Urothelium cell line (cell line): ENCODE measurements around the gene ECI2.
"Not testable (repeated sequence)": the region's sequence is repeated elsewhere in the genome, so short reads cannot be mapped to it uniquely, and the experiment has no call there.

Source experiments
- DNase-seq: peaks from one replicate; pipeline ENCODE4 v3.0.0; 2011; ENCODE audit warnings: low spot score, mixed read lengths
- FAIRE-seq: peaks from 2 replicates; lab custom pipeline; 2011; peaks lifted over from hg19 to GRCh38; lab: Jason Lieb, UNC

Gene ECI2

DNA sequence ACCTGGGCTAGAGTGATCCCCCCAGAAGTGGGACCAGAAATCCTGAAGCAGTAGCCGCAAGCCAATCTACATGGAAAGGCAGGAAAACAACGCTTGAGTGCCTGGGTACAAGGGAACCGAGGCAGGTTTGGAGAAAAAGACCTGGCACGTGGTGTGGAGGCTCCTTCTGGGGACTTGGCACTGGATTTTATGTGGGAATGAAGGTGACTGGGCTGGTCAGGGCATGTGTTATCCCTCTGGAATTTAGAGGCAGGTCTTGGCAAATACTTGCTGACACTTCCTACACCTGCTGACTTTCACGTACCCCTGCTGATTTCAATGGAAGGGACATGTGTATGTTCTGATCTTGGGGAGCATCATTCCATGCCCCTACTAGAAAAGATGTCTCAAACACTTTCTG lies 31.4 kb downstream of the ECI2 start:
- FAIRE-seq: no peak

DNA sequence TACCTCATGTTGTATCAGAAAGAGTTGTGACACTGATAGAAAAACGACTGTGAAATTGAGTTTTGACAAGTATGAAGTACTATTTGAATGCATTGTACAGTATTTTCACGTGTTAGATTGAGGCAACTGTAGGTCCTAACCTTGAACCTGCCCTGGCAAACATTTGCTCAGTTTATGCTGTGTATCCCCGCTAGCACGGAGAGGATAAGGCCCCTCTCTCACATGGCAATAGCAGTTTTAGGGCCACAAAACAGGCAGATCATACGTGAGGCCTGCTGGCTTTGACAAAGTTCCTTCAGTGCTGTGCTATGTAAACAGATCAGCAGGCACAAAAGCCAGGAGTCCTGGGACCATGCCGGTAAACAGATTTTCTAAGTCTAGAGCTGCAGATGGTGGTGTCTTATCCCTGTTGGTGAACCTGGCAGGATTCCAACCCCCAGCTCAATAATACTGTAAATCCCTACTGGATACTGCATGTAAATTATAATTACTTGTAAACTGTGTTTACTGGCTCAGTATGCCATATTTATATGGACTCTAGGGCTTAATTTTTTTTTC lies 32.6 kb downstream of the ECI2 start:
- DNase-seq (no peak), FAIRE-seq (no peak)

More for the DNA sequence above, 31.4 kb downstream of the ECI2 start:
- peak; percentile 68 for DNase-seq

DNA sequence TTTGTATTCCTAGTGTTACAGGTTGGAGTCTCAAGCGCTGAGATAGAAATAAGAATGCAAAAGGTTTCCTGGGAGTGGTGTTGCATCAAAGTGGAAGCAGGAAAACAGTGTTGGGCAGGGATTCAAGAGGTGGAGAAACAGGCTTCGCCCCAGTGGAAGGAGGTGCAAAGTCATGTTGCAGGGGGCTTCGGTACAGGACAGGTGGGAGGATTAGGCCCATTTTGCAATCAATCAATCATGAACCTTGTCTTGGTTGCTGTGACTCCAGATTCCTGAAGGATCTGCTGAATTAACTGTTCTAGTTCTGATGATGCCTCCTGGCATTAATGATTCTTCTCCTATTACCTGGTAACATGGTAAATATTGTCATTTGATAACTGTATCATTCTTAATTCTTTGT lies 34.1 kb downstream of the ECI2 start:
- DNase-seq (no peak), FAIRE-seq (no peak)

DNA sequence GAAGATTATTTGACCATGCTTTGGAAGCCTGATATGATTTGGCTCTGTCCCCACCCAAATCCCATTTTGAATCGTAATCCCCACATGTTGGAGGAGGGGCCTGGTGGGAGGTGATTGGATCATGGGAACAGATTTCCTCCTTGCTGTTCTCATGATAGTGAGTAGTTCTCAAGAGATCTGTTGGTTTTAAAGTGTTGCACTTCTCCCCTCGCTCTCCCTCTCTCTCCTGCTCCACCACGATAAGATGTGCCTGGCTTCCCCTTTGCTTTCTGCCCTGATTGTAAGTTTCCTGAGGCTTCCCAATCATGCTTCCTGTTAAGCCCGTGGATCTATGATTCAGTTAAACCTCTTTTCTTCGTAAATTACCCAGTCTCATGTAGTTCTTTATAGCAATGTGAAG lies 34.7 kb downstream of the ECI2 start:
- FAIRE-seq (no peak), DNase-seq (no peak)

- DNase-seq (no peak), FAIRE-seq (no peak)
Measured at GRCh38 chr6:4093288-4093687, 42.1 kb downstream of the ECI2 start.

DNA sequence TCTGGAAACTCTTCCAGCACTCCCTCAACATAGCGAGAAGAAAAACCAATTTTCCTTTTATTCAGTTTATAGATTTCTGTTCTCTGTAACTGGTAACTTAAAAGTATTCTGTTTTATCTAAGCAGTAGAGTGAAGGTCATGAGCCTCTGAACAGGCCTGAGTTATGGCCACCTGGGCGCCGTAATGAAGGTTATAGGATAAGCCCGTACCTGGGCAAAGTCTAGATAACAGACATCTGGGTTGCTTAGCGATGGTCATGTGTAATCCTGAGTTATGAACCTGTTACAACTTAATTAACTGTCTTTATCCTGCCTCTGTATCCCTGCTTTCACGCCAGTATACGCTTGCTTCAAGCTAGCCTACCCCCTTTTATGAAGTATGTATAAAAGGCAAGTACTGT lies 43.4 kb downstream of the ECI2 start:
- no peak for DNase-seq

DNA sequence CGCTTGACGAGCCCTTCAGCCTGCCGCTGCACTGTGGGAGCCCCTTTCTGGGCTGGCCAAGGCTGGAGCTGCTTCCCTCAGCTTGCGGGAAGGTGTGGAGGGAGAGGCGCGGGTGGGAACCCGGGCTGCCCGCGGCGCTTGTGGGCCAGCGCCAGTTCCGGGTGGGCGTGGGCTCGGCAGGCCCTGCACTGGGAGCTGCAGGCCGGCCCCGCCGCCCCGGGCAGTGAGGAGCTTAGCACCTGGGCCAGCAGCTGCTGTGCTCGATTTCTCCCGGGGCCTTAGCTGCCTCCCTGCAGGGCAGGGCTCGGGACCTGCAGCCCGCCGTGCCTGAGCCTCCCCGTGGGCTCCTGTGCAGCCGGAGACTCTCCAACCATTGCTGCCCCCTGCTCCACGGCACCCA lies 45.3 kb downstream of the ECI2 start:
- not testable (repeated sequence) for FAIRE-seq

More for the DNA sequence above, 43.4 kb downstream of the ECI2 start:
- FAIRE-seq: no peak

GRCh38 chr6:4088704-4089103 lies 46.7 kb downstream of the ECI2 start:
- DNase-seq (no peak), FAIRE-seq (no peak)

More for the DNA sequence above, 45.3 kb downstream of the ECI2 start:
- DNase-seq: not testable (repeated sequence)

GRCh38 chr6:4085332-4085700 lies 50.1 kb downstream of the ECI2 start:
- DNase-seq (no peak), FAIRE-seq (no peak)

GRCh38 chr6:4084444-4085331 lies 50.7 kb downstream of the ECI2 start:
- no peak for FAIRE-seq
- DNase-seq: no peak

DNA sequence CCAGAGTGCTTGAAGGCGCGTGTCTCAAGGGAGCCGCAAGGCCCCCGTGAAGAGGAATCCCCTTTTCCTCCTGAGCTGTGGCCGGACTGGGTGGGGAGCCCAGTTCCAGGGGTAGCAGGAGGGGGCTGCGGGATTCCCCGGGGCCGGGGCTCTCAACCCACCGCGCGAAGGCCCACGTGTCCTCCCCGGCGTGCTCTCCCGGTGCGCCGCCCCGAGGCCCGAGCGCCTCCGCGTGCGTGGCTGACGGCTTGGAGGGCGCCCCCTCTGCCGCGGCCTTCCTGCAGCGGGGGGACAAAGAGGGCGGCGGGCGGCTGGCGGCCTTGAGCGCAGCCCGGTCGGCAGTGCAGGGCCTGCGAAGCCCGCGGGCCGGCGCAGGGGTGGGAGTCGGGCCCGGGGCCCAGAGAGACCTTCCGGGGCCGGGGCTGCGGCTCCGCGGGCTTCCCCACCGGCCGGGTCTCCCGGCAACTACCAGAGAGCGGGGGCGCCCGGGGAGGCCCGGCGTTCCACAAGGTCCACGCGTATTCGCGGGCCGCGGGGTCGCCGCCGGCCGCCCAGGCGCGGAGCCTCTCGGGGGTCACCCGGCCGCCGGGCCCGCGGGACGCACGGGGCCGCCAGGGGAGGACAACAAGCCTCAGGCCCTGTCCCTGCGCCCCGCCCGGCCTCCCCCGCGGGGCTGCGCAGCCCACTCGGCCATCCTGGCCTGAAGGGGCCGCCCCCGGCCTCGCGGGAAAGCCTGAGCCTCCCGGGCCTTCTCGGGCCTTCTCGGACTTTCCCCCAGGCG lies 56.5 kb downstream of the ECI2 start, which contains the start of gene FAM217A:
FAM217A (minus strand) TSS at position 447 of the 781 bp plus-strand sequence. CDS start 1,723 bp downstream, outside the sequence.
- no peak for DNase-seq
- no peak for FAIRE-seq

DNA sequence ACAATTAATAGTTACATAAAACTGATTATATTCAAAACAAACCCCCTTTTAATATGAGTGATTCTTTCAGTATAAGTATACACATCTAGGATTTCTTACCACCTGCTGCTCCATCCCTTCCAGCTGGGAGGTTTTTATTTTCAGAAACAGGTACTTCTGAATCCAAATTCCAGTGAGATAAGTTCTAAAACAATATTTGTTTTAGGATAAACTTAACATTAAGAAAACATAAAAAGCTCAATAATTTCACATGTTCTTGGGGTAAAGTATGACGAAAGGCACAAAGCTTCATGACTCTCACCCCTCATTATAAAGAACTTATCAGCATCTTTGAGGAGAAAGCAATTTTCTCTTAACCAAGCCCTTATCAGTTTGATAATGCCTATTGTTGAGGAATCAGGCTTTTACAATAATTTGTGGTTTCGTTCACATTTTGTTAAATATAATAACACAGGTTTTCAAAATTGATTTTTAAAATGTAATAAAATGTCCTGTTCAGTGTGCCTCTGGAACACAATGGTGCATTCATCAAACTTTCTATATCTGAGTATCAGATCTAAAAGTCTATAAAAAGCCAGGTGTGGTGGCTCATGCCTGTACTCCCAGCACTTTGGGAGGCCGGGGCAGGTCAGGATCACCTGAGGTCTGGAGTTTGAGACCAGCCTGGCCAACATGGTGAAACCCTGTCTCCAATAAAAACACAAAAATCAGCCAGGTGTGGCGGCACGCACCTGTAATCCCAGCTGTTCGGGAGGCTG lies 60.7 kb downstream of the ECI2 start:
- DNase-seq: no peak
- FAIRE-seq: no peak

DNA sequence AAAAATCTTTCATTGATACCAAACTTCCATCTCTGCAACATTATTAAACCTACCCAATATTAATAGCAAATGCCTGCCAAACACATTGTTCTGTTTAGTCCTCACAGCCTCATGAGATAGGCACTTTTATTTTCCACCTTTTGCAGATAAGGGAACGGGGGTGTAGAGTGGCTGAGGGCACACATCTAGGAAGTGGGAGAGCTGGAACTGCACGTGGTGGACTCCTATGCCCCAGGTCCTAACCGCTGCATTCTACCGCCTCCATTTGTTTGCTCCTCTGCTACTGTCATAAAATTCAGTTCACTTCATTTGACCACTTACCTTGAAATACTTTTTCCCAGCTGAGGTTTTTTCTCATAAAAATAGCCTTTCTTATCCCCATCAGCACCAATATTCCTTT lies 64.0 kb downstream of the ECI2 start:
- no peak for FAIRE-seq
- DNase-seq: no peak

- FAIRE-seq (no peak), DNase-seq (no peak)
Measured at GRCh38 chr6:4069199-4069598, 66.2 kb downstream of the ECI2 start.

GRCh38 chr6:4067673-4068072 lies 67.7 kb downstream of the ECI2 start:
- no peak for FAIRE-seq
- DNase-seq: no peak

GRCh38 chr6:4066029-4066755 lies 69.2 kb downstream of the ECI2 start:
- FAIRE-seq: no peak
- no peak for DNase-seq
